ENCODE data around the gene POLE2. TPM values are rescaled to one million over a fixed set of nuclear protein-coding genes. Genes with fewer than 3 reads are reported as not detected.
"Not testable (repeated sequence)": the region's sequence is repeated elsewhere in the genome, so short reads cannot be mapped to it uniquely, and the experiment has no call there.

The POLE2 gene
- total RNA-seq, 1 donor from 2014 or later = 2.4 TPM

DNA sequence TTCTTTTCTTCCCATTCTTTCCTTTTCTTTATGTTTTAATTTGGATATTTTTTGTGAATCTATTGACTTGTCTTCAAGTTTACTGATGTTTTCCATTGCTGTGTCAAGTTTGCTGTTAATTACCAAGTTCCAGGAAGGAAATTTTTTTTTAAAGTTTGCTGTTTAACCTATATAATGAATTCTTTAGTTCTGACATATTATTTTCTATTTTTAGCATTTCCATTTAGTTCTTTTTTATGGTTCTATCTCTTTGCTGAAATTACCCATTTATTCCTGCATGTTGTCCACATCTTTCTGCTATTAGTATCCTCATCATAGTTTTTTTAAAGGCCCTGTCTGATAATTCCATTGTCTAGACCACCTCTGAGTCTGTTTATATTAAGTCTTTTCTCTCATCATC, 32.7 kb upstream of the POLE2 start:
- Mint-ChIP-seq H3K4me3 (ENCODE audit: unreplicated experiment) (no peak overlapping the region), H3K27ac (ENCODE audit: unreplicated experiment) (no peak overlapping the region), H3K9me3 (ENCODE audit: unreplicated experiment) (peaks cover 5% of the 10 kb centered on the region), H3K4me1 (ENCODE audit: low read depth, unreplicated experiment) (no peaks in the 10 kb centered on the region), H3K36me3 (ENCODE audit: unreplicated experiment) (peaks cover 14% of the 10 kb centered on the region), H3K27me3 (ENCODE audit: unreplicated experiment) (no peaks in the 10 kb centered on the region)
- DNase-seq = no peak
- TF ChIP-seq, protein P1, sequence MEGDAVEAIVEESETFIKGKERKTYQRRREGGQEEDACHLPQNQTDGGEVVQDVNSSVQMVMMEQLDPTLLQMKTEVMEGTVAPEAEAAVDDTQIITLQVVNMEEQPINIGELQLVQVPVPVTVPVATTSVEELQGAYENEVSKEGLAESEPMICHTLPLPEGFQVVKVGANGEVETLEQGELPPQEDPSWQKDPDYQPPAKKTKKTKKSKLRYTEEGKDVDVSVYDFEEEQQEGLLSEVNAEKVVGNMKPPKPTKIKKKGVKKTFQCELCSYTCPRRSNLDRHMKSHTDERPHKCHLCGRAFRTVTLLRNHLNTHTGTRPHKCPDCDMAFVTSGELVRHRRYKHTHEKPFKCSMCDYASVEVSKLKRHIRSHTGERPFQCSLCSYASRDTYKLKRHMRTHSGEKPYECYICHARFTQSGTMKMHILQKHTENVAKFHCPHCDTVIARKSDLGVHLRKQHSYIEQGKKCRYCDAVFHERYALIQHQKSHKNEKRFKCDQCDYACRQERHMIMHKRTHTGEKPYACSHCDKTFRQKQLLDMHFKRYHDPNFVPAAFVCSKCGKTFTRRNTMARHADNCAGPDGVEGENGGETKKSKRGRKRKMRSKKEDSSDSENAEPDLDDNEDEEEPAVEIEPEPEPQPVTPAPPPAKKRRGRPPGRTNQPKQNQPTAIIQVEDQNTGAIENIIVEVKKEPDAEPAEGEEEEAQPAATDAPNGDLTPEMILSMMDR (IDR thresholded peaks at IDR 0.05; ENCODE audit: partially characterized antibody, unreplicated experiment) = no peak

DNA sequence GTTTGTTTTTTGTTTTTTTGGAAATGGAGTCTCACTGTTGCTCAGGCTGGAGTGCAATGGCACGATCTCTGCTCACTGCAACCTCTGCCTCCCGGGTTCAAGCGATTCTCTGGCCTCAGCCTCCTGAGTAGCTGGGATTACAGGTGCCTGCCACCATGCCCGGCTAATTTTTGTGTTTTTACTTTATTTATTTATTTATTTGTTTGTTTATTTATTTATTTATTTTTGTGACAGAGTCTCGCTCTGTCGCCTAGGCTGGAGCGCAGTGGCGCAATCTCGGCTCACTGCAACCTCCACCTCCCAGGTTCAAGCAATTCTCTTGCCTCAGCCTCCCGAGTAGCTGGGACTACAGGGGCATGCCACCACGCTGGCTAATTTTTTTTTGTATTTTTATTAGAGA, 23.0 kb upstream of the POLE2 start:
- DNase-seq; H3K36me3 Mint-ChIP-seq (ENCODE audit: unreplicated experiment); H3K9me3 Mint-ChIP-seq (ENCODE audit: unreplicated experiment); H3K27me3 Mint-ChIP-seq (ENCODE audit: unreplicated experiment); H3K4me3 Mint-ChIP-seq (ENCODE audit: unreplicated experiment); H3K4me1 Mint-ChIP-seq (ENCODE audit: low read depth, unreplicated experiment); H3K27ac Mint-ChIP-seq (ENCODE audit: unreplicated experiment): not testable (repeated sequence)

DNA sequence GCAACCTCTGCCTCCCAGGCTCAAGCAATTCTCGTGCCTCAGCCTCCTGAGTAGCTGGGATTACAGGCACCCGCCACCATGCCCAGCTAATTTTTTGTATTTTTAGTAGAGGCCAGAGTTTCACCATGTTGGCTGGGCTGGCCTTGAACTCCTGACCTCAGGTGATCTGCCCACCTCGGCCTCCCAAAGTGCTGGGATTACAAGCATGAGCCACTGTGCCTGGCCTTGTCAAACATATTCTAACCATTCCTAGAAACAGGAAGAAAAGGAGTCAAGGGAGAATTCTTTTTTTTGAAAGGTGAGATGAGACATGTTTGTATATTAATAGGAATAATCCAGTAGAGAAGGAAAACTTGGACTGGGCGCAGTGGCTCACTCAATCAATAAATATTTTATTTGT, 16.5 kb upstream of the POLE2 start:
- H3K4me1 Mint-ChIP-seq (ENCODE audit: low read depth, unreplicated experiment); H3K27ac Mint-ChIP-seq (ENCODE audit: unreplicated experiment): not testable (repeated sequence)

DNA sequence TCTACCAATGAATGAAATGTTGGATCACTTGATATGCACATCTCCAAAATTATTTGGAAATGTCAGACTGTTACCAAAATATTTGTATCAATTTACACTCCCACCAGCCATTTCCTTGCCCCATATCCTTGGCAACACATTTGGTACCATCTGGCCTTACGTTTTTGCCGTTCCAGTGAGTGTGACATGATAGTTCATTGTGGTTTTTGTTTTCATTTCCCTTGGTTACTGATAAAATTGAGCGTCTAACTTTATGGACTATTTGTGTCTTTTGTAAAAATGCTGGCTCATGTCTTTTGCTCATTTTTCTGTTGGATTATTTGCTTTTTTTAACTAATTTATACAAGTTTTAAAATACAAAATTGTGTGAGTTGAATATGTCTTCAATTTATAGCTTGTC, 16.0 kb upstream of the POLE2 start:
- no peaks in the 10 kb centered on the region for H3K9me3 Mint-ChIP-seq (ENCODE audit: unreplicated experiment)
- no peak overlapping the region for H3K4me3 Mint-ChIP-seq (ENCODE audit: unreplicated experiment)
- no peak for DNase-seq
- H3K36me3 Mint-ChIP-seq (ENCODE audit: unreplicated experiment) = no peaks in the 10 kb centered on the region
- no peak overlapping the region for H3K27ac Mint-ChIP-seq (ENCODE audit: unreplicated experiment)
- no peaks in the 10 kb centered on the region for H3K4me1 Mint-ChIP-seq (ENCODE audit: low read depth, unreplicated experiment)
- H3K27me3 Mint-ChIP-seq (ENCODE audit: unreplicated experiment) = no peaks in the 10 kb centered on the region
- TF ChIP-seq, protein P1 (IDR thresholded peaks at IDR 0.05; ENCODE audit: partially characterized antibody, unreplicated experiment) = no peak

More for the DNA sequence above, 16.5 kb upstream of the POLE2 start:
- H3K9me3 Mint-ChIP-seq (ENCODE audit: unreplicated experiment); H3K36me3 Mint-ChIP-seq (ENCODE audit: unreplicated experiment); H3K4me3 Mint-ChIP-seq (ENCODE audit: unreplicated experiment); DNase-seq; H3K27me3 Mint-ChIP-seq (ENCODE audit: unreplicated experiment): not testable (repeated sequence)

DNA sequence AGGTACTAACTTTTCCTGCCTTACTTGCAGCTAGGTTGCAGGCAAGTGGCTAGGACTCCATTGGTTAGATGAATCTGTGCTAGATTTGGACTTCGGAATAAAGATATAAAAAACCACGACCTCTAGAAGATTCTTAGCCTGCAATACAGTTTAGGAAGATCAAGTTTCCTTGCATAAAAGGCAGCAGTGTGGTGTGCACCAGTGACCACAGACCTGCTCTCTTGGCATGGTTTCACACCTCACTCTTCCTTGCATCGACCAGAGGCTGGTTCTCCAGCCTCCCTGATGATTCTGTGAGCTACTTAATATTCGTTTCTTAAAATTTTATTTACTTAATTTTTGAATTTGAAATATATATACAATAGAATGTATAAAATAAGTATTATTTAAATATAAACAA, 14.7 kb upstream of the POLE2 start:
- H3K27ac Mint-ChIP-seq (ENCODE audit: unreplicated experiment) = no peak overlapping the region
- TF ChIP-seq, protein P1 (IDR thresholded peaks at IDR 0.05; ENCODE audit: partially characterized antibody, unreplicated experiment) = no peak

DNA sequence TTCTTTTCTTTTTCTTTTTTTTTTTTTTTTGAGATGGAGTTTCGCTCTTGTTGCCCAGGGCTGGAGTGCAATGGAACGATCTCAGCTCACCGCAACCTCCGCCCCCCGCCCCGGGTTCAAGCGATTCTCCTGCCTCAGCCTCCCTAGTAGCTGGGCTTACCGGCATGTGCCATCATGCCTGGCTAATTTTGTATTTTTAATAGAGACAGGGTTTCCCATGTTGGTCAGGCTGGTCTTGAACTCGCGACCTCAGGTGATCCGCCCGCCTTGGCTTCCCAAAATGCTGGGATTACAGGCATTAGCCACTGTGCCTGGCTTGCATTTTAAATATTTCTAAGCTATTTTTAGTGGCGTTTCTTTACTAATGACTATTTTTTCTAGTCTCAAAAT, 5.7 kb upstream of the POLE2 start:
- H3K27ac Mint-ChIP-seq (ENCODE audit: unreplicated experiment); H3K4me1 Mint-ChIP-seq (ENCODE audit: low read depth, unreplicated experiment): not testable (repeated sequence)
- H3K4me3 Mint-ChIP-seq (ENCODE audit: unreplicated experiment) = peak overlapping the region; percentile 82

More for the DNA sequence above, 14.7 kb upstream of the POLE2 start:
- Mint-ChIP-seq H3K9me3 (ENCODE audit: unreplicated experiment) (no peaks in the 10 kb centered on the region), H3K4me1 (ENCODE audit: low read depth, unreplicated experiment) (no peaks in the 10 kb centered on the region), H3K27me3 (ENCODE audit: unreplicated experiment) (no peaks in the 10 kb centered on the region), H3K4me3 (ENCODE audit: unreplicated experiment) (no peak overlapping the region), H3K36me3 (ENCODE audit: unreplicated experiment) (no peaks in the 10 kb centered on the region)
- no peak for DNase-seq

More for the DNA sequence above, 5.7 kb upstream of the POLE2 start:
- H3K9me3 Mint-ChIP-seq (ENCODE audit: unreplicated experiment); DNase-seq; H3K27me3 Mint-ChIP-seq (ENCODE audit: unreplicated experiment); H3K36me3 Mint-ChIP-seq (ENCODE audit: unreplicated experiment): not testable (repeated sequence)
